ENCODE measurements around the gene PPFIBP2.

- no peak for TF ChIP-seq CTCF (IDR thresholded peaks at IDR 0.05)
- TF ChIP-seq POLR2A (IDR thresholded peaks at IDR 0.05): no peak
Measured at GRCh38 chr11:7471071-7471470, 42.7 kb upstream of the PPFIBP2 start.

Measured in esophagus squamous epithelium (tissue), 4 donors.